GM21825 (cell line): Measurements from ENCODE around the gene CNTN1.
"Not testable (repeated sequence)": the region's sequence is repeated elsewhere in the genome, so short reads cannot be mapped to it uniquely, and the experiment has no call there.

Experiments
- ATAC-seq: cut with Tn5 transposase; IDR thresholded peaks from one replicate; pipeline ENCODE4 v1.9.1; 2021; ENCODE audit warnings: mild to moderate bottlenecking, moderate library complexity; ENCODE audit not compliant: unreplicated experiment

The CNTN1 gene

GRCh38 chr12:41023836-41024235 is 331.6 kb downstream of the CNTN1 start:
- ATAC-seq, result no peak

DNA sequence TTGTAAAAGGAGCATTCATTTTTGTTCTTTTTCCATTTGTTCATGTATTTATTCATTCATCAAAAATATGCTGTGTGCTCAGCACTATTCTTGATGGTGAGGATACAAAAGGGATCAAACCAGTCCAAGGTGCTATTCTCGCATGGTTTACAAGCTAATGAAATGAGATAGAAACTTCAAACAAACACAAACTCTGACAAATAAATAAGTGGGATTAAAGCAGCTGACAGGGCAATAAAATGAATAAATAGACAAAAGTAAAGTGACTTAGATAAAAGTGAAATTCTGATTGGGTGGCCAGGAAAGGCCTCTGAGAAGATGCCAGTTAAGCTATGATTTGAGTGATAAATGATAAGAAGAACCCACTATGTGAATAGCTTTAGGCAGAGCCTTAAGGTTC is 333.9 kb downstream of the CNTN1 start:
- ATAC-seq, result no peak

DNA sequence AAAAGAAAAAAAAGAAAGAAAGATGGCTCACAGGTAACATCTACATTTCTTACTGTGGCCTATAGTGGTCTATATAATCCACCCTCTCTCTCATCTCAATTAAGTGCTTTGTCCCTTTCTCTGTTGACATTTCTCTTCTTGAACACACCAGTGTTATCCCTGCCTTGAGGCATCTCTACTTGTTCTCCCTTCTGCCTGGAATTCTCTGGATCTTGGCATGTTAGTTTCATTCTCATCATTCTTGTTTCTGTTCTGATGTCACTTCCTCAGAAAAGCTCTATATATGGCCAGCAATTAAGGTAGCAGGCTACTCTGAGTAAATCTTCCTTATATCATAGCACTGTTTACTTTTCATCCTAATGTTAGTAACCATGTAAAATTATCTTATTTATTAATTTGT is 340.1 kb downstream of the CNTN1 start:
- ATAC-seq, result no peak

GRCh38 chr12:41034686-41035085 is 342.4 kb downstream of the CNTN1 start:
- no peak for ATAC-seq

GRCh38 chr12:41039461-41039860 is 347.2 kb downstream of the CNTN1 start:
- no peak for ATAC-seq

DNA sequence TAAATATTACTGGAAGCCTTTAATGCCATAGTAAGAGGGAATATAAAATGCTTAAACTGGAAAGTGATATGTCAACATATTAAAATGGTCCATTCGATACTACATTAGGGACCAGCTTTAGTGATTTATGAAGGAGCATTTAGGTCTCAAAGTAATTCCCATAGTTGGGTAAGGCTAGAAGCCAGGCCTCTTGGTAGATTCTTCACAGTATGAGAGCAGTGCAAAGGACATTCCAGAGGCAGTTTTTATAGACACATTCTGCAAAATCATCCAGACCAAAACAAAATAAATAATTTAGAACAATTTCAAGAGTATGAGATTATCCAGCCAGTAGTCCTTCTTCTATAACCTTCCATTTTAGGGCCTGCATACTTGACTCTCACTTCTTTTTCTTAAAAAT is 353.3 kb downstream of the CNTN1 start:
- no peak for ATAC-seq

- no peak for ATAC-seq
These were observed 356.8 kb downstream of the CNTN1 start for GRCh38 chr12:41049033-41049432.

- no peak for ATAC-seq
These were observed 359.7 kb downstream of the CNTN1 start for GRCh38 chr12:41051954-41052353.

GRCh38 chr12:41052441-41052840 is 360.2 kb downstream of the CNTN1 start:
- ATAC-seq, result no peak

GRCh38 chr12:41053046-41053445 is 360.8 kb downstream of the CNTN1 start:
- no peak for ATAC-seq

DNA sequence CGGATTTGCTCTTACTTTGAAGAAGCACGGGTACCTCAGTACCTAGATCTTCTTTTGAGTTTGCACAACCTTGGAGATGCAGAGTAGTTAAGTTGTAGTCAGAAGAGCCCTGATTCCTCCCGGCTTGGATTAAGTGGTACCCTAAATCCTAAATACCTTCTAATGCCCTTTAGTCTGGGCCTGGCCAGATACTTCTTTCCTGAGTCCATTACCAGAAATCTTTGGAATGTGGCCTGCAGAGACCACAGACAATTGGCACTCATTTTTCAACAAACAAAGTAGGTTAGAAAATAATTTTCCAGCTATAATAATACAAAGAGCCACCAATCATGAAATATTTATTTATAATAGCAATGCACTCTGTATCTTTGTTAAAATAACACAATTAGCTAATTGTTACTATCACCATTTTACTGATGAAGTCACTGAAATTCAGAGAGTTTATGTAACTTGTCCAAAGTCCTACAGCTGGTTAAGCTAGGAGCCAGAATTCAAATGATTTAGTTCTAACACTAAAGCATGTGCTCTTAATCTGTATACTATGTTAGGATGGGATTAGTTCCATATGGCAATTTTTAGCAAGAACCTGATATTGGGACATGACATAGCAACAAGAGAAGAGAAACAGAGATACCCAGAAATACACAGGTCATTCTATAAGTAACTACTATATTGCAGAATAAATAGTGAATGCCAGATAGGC is 363.8 kb downstream of the CNTN1 start:
- no peak for ATAC-seq

DNA sequence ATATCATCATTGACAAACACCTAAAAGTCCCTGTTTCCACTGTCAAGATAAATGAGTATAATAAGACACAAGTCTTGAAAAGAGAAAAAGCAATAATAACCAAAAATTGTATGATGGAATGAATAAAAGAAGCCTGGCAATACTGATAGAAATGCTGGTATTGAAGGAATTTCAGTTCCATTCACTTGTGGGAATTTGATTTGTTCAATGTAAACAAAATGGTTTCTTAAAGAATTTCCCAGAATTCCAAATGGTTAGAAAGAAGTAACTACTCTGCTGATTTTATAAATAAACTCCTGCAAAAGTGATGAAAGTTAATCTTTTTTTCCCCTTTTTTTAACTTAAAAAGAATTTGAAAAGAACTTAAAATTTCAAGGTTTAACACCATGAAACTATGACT is 366.0 kb downstream of the CNTN1 start:
- ATAC-seq, result no peak

DNA sequence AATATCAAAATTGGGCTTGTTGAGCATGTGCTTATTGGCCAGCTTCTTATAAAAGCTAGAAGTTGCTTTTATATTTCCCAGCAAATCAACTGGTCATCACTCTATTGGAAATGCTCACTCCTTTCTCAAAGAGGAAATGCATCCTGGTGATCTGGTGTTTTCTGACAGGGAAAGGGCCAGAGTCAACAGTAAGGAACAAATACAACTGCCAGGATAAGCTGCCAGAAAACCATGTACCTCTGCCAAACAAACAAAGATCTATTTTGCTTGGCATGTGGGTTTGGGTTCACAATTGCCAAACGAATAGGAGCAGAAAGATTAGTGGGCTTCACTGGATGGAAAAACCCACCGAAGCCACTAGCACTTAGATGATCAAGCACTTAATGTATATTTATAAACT is 369.0 kb downstream of the CNTN1 start:
- no peak for ATAC-seq

- no peak for ATAC-seq
These were observed 372.2 kb downstream of the CNTN1 start for GRCh38 chr12:41064411-41064810.

- ATAC-seq, result no peak
These were observed 375.9 kb downstream of the CNTN1 start for GRCh38 chr12:41067941-41068645.

- no peak for ATAC-seq
These were observed 381.6 kb downstream of the CNTN1 start for GRCh38 chr12:41073633-41074472.

DNA sequence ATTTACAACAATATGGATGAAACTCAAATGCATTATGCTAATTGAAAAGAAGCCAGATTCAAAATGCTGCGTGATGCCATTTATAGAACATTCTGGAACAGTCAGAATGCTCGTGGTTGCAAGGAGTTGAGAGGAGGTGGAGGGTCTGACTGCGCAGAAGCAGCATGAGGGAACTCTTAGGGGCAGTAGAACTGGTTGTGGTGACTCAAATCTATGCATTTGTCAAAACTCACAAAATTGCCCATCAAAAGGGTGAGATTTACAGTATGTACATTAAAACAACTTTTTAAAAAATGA is 382.2 kb downstream of the CNTN1 start:
- no peak for ATAC-seq

- ATAC-seq, result no peak
These were observed 383.9 kb downstream of the CNTN1 start for GRCh38 chr12:41076114-41076513.

DNA sequence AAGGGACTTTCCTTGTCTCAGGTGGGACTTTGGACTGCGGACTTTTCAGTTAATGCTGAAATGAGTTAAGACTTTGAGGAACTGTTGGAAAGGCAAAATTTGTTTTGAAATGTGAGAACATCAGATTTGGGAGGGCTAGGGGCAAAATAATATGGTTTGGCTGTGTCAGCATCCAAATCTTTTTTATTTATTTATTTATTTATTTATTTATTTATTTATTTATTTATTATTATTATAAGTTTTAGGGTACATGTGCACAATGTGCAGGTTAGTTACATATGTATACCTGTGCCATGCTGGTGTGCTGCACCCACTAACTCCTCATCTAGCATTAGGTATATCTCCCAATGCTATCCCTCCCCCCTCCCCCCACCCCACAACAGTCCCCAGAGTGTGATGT is 389.0 kb downstream of the CNTN1 start:
- ATAC-seq, result not testable (repeated sequence)

- ATAC-seq, result no peak
These were observed 397.2 kb downstream of the CNTN1 start for GRCh38 chr12:41089438-41089837.

DNA sequence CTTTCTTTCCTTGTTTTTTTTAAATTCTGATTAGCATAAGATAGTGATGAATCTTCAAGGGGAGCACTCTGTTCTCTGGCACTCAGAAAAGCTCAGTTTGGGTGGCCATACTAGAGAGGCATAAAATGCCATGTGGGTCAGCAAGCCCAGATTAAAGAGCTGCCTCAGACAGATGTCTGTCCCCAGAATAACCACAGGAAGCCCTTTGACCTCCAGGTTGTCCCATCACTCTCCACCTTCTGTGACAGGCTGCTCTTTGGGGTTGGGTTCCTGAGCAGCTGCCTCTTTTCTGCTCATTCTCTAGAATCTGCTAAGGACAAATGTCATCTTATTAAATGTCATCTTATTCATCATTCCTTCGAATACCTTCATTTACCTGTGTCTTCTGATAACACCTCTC is 399.9 kb downstream of the CNTN1 start:
- no peak for ATAC-seq

- no peak for ATAC-seq
These were observed 404.6 kb downstream of the CNTN1 start for GRCh38 chr12:41096797-41097196.
